T-helper 17 cell (primary cell): ENCODE results near the gene GRB2. TPM values are rescaled to one million over a fixed set of nuclear protein-coding genes. Genes with fewer than 3 reads are reported as not detected.
"Not testable (repeated sequence)": the region's sequence is repeated elsewhere in the genome, so short reads cannot be mapped to it uniquely, and the experiment has no call there.

Source experiments
- ATAC-seq: fragments of 150-1000 bp; cut with Tn5 transposase; 2 replicates; pipeline ENCODE4 v1.10.0; 2021; ENCODE audit warnings: mild to moderate bottlenecking, moderate library complexity
- DNase-seq, 3 donors: peaks; one replicate each; pipeline versions ENCODE4 v3.0.0 to v3.0.0-alpha.2; 2020 to 2021
- H3K9me3 ChIP-seq: one replicate; pipeline ENCODE4 v1.7.0; 2013; ENCODE audit warnings: low read length, mild to moderate bottlenecking; ENCODE audit not compliant: control insufficient read depth, poor library complexity, severe bottlenecking
- H3K27ac Mint-ChIP-seq: one replicate; pipeline ENCODE4 v1.8.0; 2022; ENCODE audit warnings: mild to moderate bottlenecking, moderate library complexity, mixed read lengths
- H3K27me3 Mint-ChIP-seq: one replicate; pipeline ENCODE4 v1.8.0; 2022; ENCODE audit warnings: mixed read lengths
- H3K36me3 Mint-ChIP-seq: one replicate; pipeline ENCODE4 v1.8.0; 2022; ENCODE audit warnings: low read depth, mixed read lengths
- H3K4me1 Mint-ChIP-seq: one replicate; pipeline ENCODE4 v1.8.0; 2022; ENCODE audit warnings: mild to moderate bottlenecking, mixed read lengths
- H3K4me3 Mint-ChIP-seq: one replicate; pipeline ENCODE4 v1.8.0; 2022; ENCODE audit warnings: mild to moderate bottlenecking, moderate library complexity, mixed read lengths
- total RNA-seq, 4 donors: library from RNA in 2 of 4; stranded (reverse) in 2 of 4; gene quantifications; one replicate each; pipeline ENCODE4 v1.2.3 and lab custom pipeline; 2022 to 2026

The GRB2 gene
- 100 to 1,000 TPM; 112 to 117 TPM for total RNA-seq
- 111 to 182 reads per million in 2 donors for total RNA-seq (lab: John Stamatoyannopoulos, UW)

DNA sequence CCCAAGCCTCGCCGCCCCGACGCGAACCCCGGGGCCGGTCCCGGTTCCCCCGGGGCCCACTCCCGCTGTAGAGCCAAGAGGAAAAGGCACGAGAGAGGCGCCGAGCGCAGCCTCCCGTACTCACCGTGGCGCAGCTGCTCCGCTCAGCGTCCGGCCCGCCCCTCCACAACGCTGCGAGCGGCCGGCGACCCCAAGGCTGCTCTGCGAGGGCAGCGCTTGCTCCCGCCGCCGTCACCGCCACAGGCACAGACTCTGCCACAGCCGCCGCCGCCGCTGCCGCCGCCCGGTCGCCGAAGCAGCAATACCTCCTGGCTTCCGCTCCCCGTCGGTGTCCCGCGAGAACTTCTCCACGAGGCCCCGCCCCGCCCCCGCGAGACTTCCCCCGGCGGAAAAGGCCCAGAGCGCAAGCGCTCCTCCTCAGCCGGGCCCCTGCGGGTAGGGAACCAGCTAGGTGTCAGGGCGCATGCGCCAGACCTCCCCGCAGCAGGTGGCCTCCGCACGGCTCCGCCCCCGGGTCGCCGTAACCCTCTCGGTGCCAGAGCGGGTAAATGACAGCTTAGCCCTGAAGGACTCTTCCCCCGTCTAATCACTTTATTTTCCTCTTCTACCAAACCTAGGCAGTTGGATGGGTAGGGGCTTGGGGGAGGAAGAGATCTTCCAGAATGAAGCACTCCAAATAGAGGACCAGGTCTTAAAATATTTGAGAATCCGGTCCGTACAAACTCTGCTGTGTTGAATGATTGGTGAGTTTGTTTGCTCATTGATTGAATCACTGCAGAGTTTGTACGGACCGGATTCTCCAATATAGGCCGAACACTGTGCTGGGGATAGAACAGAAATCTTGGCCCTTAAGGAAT, at the start of gene GRB2:
Gene GRB2, minus strand, starts transcription at position 314 of the 857 bp plus-strand sequence. CDS start 12,050 bp downstream, outside the sequence.
- Mint-ChIP-seq H3K4me1 (peaks cover 36% of the 10 kb centered on the region), H3K4me3 (peak within 1 kb of the TSS; percentile 100), H3K27me3 (no peaks in the 10 kb centered on the region), H3K36me3 (no peaks in the 10 kb centered on the region), H3K27ac (peak within 1 kb of the TSS; percentile 94)
- H3K9me3 ChIP-seq = no peaks in the 10 kb centered on the region
- DNase-seq (peak; percentile 100), ATAC-seq (peak; percentile 86)

DNA sequence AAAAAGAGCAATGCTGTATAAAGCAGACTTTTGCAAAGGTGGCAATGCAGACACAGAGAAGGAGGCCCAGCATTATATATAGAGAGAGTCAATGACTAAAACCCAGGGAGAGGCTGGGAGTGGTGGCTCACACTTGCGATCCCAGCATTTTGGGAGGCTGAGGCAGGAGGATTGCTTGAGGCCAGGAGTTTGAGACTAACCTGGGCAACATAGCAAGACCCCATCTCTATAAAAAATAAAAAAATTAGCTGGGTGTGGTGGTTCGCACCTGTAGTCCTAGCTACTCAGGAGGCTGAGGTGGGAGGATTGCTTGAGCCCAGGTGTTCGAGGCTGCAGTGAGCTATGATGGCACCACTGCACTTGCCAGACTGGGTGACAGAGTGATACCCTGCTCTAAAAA, 49.2 kb upstream of the GRB2 start:
- peaks cover 19% of the 10 kb centered on the region for H3K4me1 Mint-ChIP-seq
- H3K9me3 ChIP-seq, H3K4me3 Mint-ChIP-seq, H3K27ac Mint-ChIP-seq, ATAC-seq, H3K36me3 Mint-ChIP-seq, H3K27me3 Mint-ChIP-seq, DNase-seq: not testable (repeated sequence)

DNA sequence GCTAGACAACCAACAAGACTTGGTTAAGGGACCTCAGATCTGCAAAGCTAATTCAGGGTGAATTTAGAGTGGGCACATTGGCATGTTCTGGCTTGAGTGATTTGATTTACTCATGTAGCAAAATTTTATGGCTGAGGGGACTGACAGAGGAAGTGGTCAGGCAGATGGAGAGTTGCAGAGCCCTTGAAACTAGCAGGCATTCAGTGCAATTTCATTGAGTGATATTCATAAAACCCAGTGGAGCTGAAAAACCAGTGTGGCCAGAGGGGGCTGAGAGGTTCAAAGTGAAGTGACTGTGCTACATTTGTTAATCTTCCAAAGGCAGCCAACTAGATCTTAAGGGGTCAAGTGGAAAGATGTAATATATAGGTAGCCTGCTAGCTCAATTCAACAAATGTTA, 48.7 kb upstream of the GRB2 start:
- Mint-ChIP-seq H3K4me3 (no peak overlapping the region), H3K4me1 (peaks cover 19% of the 10 kb centered on the region), H3K36me3 (no peaks in the 10 kb centered on the region), H3K27ac (peak overlapping the region; percentile 75), H3K27me3 (peaks cover 6% of the 10 kb centered on the region)
- H3K9me3 ChIP-seq = no peaks in the 10 kb centered on the region
- ATAC-seq = no peak
- DNase-seq = no peak

DNA sequence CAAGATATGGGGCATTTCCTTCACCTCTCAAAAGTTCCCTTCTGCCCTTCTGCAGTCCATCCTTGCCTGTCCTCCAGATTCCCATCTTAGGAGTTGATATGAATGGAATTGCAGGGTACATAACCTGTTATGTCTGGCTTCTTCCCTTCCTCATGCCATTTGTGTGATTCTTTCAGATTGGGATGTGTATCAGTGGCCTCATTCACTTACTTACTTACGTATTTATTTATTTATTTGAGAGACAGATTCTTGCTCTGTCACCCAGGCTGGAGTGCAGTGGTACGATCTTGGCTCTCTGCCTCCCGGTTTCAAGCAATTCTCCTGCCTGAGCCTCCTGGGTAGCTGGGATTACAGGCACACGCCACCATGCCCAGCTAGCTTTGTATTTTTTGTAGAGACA, 44.8 kb upstream of the GRB2 start:
- Mint-ChIP-seq H3K4me1 (peaks cover 4% of the 10 kb centered on the region), H3K27me3 (peaks cover 6% of the 10 kb centered on the region), H3K4me3 (no peak overlapping the region), H3K36me3 (no peaks in the 10 kb centered on the region), H3K27ac (no peak overlapping the region)
- no peaks in the 10 kb centered on the region for H3K9me3 ChIP-seq
- no peak for DNase-seq
- ATAC-seq = no peak

DNA sequence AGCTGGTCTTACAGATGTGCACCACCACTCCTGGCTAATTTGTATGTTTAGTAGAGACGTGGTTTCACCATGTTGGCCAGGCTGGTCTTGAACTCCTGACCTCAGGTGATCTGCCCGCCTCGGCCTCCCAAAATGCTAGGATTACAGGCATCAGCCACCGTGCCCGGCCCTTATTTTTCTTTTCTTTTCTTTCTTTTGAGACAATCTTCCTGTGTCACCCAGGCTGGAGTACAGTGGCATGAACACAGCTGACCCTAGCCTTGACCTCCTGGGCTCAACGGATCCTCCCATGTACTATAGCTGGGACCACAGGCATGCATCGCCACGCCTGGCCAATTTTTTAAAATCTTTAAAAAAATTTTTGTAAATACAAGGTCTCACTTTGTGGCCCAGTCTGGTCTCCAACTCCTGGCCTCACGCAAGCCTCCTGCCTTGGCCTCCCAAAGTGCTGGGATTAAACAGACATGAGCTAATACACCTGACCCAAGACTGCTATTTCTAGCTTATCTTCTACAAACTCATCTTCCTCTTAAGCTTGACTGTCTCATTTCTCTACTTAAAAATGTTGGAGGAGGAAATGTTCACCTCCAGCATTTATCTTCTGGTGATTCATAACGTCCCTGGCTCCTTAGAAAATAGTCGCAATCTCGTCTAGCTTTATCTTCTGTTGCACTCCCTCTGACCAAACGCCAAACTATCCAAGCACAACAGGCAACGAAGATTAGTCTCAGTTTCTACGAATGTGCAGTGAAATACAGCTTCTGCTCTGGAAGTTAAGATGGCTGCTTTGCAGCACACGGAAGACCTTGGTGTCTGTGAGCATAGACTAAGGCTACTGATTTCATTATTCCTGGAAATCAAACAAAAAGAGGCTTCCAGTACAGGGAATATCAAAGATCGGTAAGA, 42.7 kb upstream of the GRB2 start:
- Mint-ChIP-seq H3K27ac (no peak overlapping the region), H3K4me1 (peaks cover 4% of the 10 kb centered on the region), H3K27me3 (no peaks in the 10 kb centered on the region), H3K4me3 (no peak overlapping the region), H3K36me3 (no peaks in the 10 kb centered on the region)
- DNase-seq (no peak), ATAC-seq (no peak)
- H3K9me3 ChIP-seq = no peaks in the 10 kb centered on the region

DNA sequence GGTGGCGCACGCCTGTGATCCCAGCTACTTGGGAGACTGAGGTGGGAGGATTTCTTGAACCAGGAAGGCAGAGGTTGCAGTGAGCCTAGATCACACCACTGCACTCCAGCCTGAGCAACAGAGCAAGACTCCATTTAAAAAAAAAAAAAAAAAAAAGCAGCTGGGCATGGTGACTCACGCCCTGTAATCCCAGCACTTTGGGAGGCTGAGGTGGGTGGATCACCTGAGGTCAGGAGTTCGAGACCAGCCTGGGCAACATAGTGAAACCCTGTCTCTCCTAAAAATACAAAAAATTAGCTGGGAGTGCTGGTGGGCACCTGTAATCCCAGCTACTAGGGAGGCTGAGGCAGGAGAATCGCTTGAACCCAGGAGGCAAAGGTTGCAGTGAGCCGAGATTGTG, 40.4 kb upstream of the GRB2 start:
- not testable (repeated sequence) for H3K36me3 Mint-ChIP-seq, H3K4me3 Mint-ChIP-seq, H3K9me3 ChIP-seq, H3K27me3 Mint-ChIP-seq, ATAC-seq, H3K4me1 Mint-ChIP-seq, H3K27ac Mint-ChIP-seq, DNase-seq

DNA sequence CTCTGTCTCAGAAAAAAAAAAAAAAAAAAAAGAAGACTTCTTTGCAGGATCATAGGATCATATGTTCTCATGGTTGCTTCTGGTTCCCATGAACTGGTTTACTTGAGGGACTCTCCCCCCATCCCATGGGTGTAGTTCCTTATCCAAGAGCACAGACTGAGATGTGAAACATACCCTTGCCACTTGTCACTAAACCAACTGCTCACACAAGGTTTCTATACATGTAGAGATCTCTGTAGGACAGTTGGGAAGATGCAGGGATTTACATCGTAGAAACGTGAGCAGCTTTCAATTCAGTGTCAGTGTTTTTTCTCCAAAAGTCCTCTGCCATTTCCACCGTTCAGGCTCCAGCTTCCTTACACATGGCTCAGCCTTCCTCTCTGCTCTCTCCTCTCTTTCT, 39.8 kb upstream of the GRB2 start:
- DNase-seq (no peak), ATAC-seq (no peak)
- Mint-ChIP-seq H3K27ac (no peak overlapping the region), H3K4me1 (peaks cover 7% of the 10 kb centered on the region), H3K36me3 (no peaks in the 10 kb centered on the region), H3K27me3 (no peaks in the 10 kb centered on the region), H3K4me3 (no peak overlapping the region)
- no peaks in the 10 kb centered on the region for H3K9me3 ChIP-seq

DNA sequence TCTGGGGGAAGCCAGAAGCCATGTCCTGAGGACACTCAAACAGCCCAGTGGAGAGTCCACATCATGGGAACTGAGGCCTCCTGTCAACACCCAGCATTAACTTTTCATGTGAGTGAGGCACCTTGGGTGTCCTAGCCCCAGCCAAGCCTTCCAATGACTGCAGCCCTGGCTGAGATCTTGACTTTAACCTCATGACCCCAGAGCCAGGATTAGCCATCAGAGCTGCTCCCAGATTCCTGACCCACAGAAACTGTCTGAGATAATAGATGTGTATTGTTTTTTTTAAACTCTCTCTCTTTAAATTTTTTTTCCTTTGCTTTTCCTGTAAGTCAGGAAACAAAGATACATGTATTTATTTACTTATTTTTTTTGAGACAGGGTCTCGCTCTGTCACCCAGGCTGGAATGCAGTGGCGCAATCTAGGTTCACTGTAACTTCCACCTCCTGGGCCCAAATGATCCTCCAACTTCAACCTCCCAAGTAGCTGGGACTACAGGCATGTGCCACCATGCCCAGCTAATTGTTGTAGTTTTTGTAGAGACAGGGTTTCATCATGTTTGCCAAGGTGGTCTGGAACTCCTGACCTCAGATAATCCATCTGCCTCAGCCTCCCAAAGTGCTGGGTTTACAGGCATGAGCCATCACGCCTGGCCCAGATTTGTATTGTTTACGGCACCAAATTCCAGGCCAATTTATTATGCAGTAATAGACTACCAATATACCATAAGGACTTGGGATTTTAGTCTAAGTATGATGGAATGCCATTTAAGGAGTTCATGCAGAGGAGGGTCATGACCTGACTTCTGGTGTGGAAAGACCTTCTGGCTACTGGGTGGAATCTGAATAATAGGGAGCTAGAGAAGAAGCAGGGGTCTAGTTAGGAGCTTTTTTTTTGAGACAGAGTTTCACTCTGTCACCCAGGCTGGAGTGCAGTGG, 37.0 kb upstream of the GRB2 start:
- H3K4me1 Mint-ChIP-seq = peaks cover 5% of the 10 kb centered on the region
- DNase-seq (no peak), ATAC-seq (no peak)
- no peak overlapping the region for H3K27ac Mint-ChIP-seq
- H3K9me3 ChIP-seq = no peaks in the 10 kb centered on the region
- H3K27me3 Mint-ChIP-seq = no peaks in the 10 kb centered on the region
- no peaks in the 10 kb centered on the region for H3K36me3 Mint-ChIP-seq
- H3K4me3 Mint-ChIP-seq = no peak overlapping the region

DNA sequence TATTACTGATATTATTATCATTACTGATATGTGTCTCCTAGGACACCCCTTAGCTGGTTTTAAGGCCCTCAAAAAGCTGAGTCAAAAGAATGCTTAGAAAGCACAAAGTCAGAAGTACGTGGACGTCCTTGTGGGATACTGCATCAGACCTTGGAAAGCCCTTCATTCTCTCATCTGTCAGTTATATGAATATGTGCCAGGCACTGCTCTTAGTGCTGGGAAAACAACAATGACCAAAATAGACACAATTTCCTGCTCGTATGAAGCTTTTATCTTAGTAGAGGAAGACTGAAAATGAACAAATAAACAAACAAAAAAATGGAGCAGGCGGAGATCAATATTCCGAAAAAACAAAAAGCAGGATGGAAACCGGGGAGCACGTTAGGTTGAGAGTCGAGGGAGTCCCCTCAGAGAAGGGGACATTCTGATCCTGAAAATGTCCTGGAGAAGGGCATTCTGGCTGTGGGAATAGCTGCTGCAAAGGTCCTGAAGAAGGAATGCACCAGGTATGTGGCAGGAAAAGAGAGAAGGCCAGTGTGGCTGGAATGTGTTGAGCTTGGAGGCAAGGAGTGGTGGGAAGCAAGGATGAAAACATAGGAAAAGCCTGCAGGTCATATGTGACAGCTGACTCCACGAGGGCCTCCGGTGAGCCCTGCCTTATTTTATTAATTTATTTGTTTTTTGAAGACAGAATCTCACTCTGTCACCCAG, 35.4 kb upstream of the GRB2 start:
- H3K4me1 Mint-ChIP-seq = peaks cover 13% of the 10 kb centered on the region
- DNase-seq (no peak), ATAC-seq (no peak)
- H3K27ac Mint-ChIP-seq = no peak overlapping the region
- no peak overlapping the region for H3K4me3 Mint-ChIP-seq
- no peaks in the 10 kb centered on the region for H3K9me3 ChIP-seq
- H3K27me3 Mint-ChIP-seq = no peaks in the 10 kb centered on the region
- no peaks in the 10 kb centered on the region for H3K36me3 Mint-ChIP-seq

DNA sequence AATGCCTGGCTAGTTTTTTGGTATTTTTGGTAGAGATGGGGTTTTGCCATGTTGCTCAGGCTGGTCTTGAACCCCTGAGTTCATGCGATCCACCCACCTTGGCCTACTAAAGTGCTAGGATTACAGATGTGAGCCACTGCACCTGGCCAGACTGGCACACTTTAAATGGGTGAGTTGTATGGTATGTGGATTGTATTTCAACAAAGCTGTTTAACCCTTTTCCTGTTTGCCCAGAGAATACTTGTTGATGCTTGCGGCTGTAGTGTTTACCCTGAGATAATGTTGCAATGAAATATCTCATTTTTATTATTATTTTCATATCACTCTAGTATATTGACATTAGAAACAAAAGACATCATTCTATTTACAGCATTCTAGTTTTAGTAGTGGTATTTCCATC, 33.8 kb upstream of the GRB2 start:
- Mint-ChIP-seq H3K27me3 (no peaks in the 10 kb centered on the region), H3K27ac (no peak overlapping the region), H3K4me1 (peaks cover 18% of the 10 kb centered on the region), H3K36me3 (no peaks in the 10 kb centered on the region), H3K4me3 (no peak overlapping the region)
- DNase-seq (no peak), ATAC-seq (no peak)
- H3K9me3 ChIP-seq = no peaks in the 10 kb centered on the region

DNA sequence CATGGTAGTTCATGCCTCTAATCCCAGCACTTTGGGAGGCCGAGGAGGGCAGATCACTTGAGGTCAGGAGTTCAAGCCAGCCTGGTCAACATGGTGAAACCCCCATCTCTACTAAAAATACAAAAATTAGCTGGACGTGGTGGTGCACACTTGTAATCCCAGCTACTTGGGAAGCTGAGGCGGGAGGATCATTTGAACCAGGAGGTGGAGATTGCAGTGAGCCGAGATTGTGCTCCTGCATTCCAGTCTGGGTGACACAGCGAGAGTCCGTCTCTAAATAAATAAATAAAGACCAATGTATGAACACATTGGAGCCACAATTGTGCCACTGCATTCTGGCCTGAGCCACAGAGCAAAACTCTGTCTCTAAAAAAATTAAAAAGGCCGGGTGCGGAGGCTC, 31.9 kb upstream of the GRB2 start:
- not testable (repeated sequence) for DNase-seq, H3K36me3 Mint-ChIP-seq, H3K9me3 ChIP-seq, H3K27me3 Mint-ChIP-seq, ATAC-seq, H3K4me3 Mint-ChIP-seq
- Mint-ChIP-seq H3K4me1 (peaks cover 18% of the 10 kb centered on the region), H3K27ac (peak overlapping the region; percentile 83)

DNA sequence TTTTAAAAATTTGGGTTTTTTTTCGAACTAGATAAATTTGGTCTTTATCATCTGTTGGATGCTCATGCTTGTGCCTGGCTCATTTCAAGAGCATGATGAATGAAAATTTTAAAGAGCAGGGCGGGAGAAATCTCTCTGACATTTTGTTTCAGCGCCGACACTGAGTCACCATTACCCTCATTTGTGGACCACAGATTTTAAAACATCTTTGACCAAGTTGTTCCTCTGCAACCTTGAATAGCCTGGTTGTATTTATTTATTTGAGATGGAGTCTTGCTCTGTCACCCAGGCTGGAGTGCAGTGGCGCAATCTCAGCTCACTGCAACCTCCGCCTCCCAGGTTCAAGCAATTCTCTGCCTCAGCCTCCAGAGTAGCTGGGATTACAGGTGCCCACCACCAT, 29.0 kb upstream of the GRB2 start:
- not testable (repeated sequence) for DNase-seq

More for the DNA sequence above, 29.0 kb upstream of the GRB2 start:
- H3K27me3 Mint-ChIP-seq, H3K9me3 ChIP-seq, H3K36me3 Mint-ChIP-seq, H3K4me3 Mint-ChIP-seq, ATAC-seq: not testable (repeated sequence)
- Mint-ChIP-seq H3K27ac (peak overlapping the region; percentile 11), H3K4me1 (peaks cover 16% of the 10 kb centered on the region)
